IMR-90 (cell line): Measurements from ENCODE around the gene FAM234A. TPM values are rescaled to one million over a fixed set of nuclear protein-coding genes. Genes with fewer than 3 reads are reported as not detected.

Source experiments
- ATAC-seq: fragments of 200-7000 bp; cut with Tn5 transposase; 2 replicates; pipeline ENCODE4 v1.9.1; 2020; ENCODE audit warnings: low read depth, mild to moderate bottlenecking, moderate library complexity
- BruUV-seq: library from RNA; stranded (reverse); fragments of 400-500 nt; replicated peaks from 2 replicates; lab custom pipeline; 2021; lab: Mats Ljungman, UMichigan
- CTCF ChIA-PET: fragments of 300-600 bp; formaldehyde crosslinking; extraction: SDS; loops from one replicate; lab custom pipeline; 2021; ENCODE audit warnings: antibody characterized with exemption; lab: Yijun Ruan, JAX
- POLR2A ChIA-PET: fragments of 300-600 bp; sonication (Branson Sonifier 250); formaldehyde crosslinking; loops from one replicate; lab custom pipeline; 2022; ENCODE audit warnings: antibody characterized with exemption; ENCODE audit not compliant: unreplicated experiment; lab: Charles Lee
- DNase-seq: peaks from one replicate; pipeline ENCODE4 v3.0.0; 2013
- H2AFZ ChIP-seq: replicated peaks from 2 replicates; pipeline ENCODE3; 2013; ENCODE audit warnings: low read length, mild to moderate bottlenecking; ENCODE audit not compliant: poor library complexity
- H2AK5ac ChIP-seq: 2 replicates; pipeline ENCODE4 v1.6.1; 2013; ENCODE audit warnings: low read depth, low read length, inconsistent platforms
- H2AK9ac ChIP-seq: replicated peaks from 2 replicates; pipeline ENCODE3; 2013; ENCODE audit warnings: mild to moderate bottlenecking, low read depth, low read length, moderate library complexity; ENCODE audit not compliant: poor library complexity
- H2BK120ac ChIP-seq: 2 replicates; pipeline ENCODE4 v1.6.1; 2013; ENCODE audit warnings: low read depth, low read length, inconsistent platforms
- H2BK15ac ChIP-seq: 3 replicates; pipeline ENCODE4 v1.6.1; 2013; ENCODE audit warnings: low read depth, low read length, inconsistent platforms
- H2BK20ac ChIP-seq: 2 replicates; pipeline ENCODE4 v1.6.1; 2013; ENCODE audit warnings: low read depth, mild to moderate bottlenecking, inconsistent platforms, low read length, moderate library complexity
- H2BK5ac ChIP-seq: 2 replicates; pipeline ENCODE4 v1.6.1; 2013; ENCODE audit warnings: mild to moderate bottlenecking, low read depth, low read length, inconsistent platforms; ENCODE audit not compliant: poor library complexity, severe bottlenecking
- H3K14ac ChIP-seq: replicated peaks from 2 replicates; pipeline ENCODE4 v1.6.1; 2013; ENCODE audit warnings: low read depth, low read length, inconsistent platforms
- H3K18ac ChIP-seq: 2 replicates; pipeline ENCODE4 v1.6.1; 2013; ENCODE audit warnings: low read depth, low read length, control low read depth
- H3K23ac ChIP-seq: 2 replicates; pipeline ENCODE4 v1.6.1; 2013; ENCODE audit warnings: low read depth, low read length, inconsistent platforms
- H3K27ac ChIP-seq: 2 replicates; pipeline ENCODE4 v1.5.1; 2013; ENCODE audit warnings: mild to moderate bottlenecking, control low read depth, low read length; ENCODE audit not compliant: insufficient read depth
- H3K27me3 ChIP-seq: 2 replicates; pipeline ENCODE4 v1.6.1; 2013; ENCODE audit warnings: low read length; ENCODE audit not compliant: control insufficient read depth, insufficient read depth
- H3K36me3 ChIP-seq: 2 replicates; pipeline ENCODE4 v1.6.1; 2013; ENCODE audit warnings: low read length, mixed read lengths; ENCODE audit not compliant: control insufficient read depth, insufficient read depth
- H3K4ac ChIP-seq: 2 replicates; pipeline ENCODE4 v1.6.1; 2013; ENCODE audit warnings: low read depth, low read length, inconsistent platforms
- H3K4me1 ChIP-seq: 2 replicates; pipeline ENCODE4 v1.6.1; 2013; ENCODE audit warnings: low read length, mixed read lengths; ENCODE audit not compliant: control insufficient read depth, insufficient read depth
- H3K4me2 ChIP-seq: 2 replicates; pipeline ENCODE4 v1.6.1; 2013; ENCODE audit warnings: low read depth, mild to moderate bottlenecking, control low read depth, low read length, moderate library complexity
- H3K4me3 ChIP-seq: 2 replicates; pipeline ENCODE4 v1.5.1; 2013; ENCODE audit warnings: low read depth, mild to moderate bottlenecking, control low read depth, low read length, moderate library complexity; ENCODE audit not compliant: insufficient read depth
- H3K56ac ChIP-seq: 2 replicates; pipeline ENCODE4 v1.6.1; 2013; ENCODE audit warnings: low read length, inconsistent platforms; ENCODE audit not compliant: insufficient read depth; ENCODE audit errors: extremely low read depth
- H3K79me1 ChIP-seq, 2 experiments: 2 replicates each; pipeline ENCODE4 v1.6.1; 2013; ENCODE audit warnings: low read length in 2 of 2, inconsistent platforms in 1 of 2, low read depth in 1 of 2
- H3K9ac ChIP-seq: 2 replicates; pipeline ENCODE4 v1.6.1; 2013; ENCODE audit warnings: low read depth, low read length, control low read depth
- H3K9me1 ChIP-seq: 2 replicates; pipeline ENCODE4 v1.6.1; 2013; ENCODE audit warnings: low read length, inconsistent platforms; ENCODE audit not compliant: insufficient read depth
- H3K9me3 ChIP-seq: 2 replicates; pipeline ENCODE4 v1.6.1; 2013; ENCODE audit warnings: low read length; ENCODE audit not compliant: control insufficient read depth, insufficient read depth
- H4K20me1 ChIP-seq: 2 replicates; pipeline ENCODE4 v1.6.1; 2013; ENCODE audit warnings: low read length, inconsistent platforms; ENCODE audit not compliant: insufficient read depth
- H4K5ac ChIP-seq: 2 replicates; pipeline ENCODE4 v1.6.1; 2013; ENCODE audit warnings: mild to moderate bottlenecking, low read depth, low read length, control low read depth
- H4K8ac ChIP-seq, 2 experiments: 2 replicates each; pipeline ENCODE4 v1.6.1; 2013; ENCODE audit warnings: low read depth in 2 of 2, low read length in 2 of 2, control low read depth in 1 of 2, inconsistent platforms in 1 of 2
- H4K91ac ChIP-seq: 2 replicates; pipeline ENCODE4 v1.6.1; 2013; ENCODE audit warnings: low read depth, low read length, inconsistent platforms; ENCODE audit not compliant: insufficient read depth
- BHLHE40 ChIP-seq: fragments of 150-350 bp; IDR thresholded peaks from 2 replicates; pipeline ENCODE4 v1.6.1; 2016; ENCODE audit warnings: mild to moderate bottlenecking, low read depth, low read length
- CEBPB ChIP-seq: IDR thresholded peaks from 2 replicates; pipeline ENCODE4 v1.6.1; 2012; ENCODE audit warnings: low read depth, low read length, improper control_type of control experiment
- CHD1 ChIP-seq: IDR thresholded peaks from 2 replicates; pipeline ENCODE4 v1.6.1; 2012; ENCODE audit warnings: low read depth, low read length, improper control_type of control experiment
- CTCF ChIP-seq: conservative IDR thresholded peaks from 2 replicates; pipeline ENCODE4 v1.5.1; 2012; ENCODE audit warnings: mild to moderate bottlenecking, low read depth, low read length, improper control_type of control experiment
- ELK1 ChIP-seq: fragments of 150-350 bp; IDR thresholded peaks from 2 replicates; pipeline ENCODE4 v1.6.1; 2016; ENCODE audit warnings: low read depth, mild to moderate bottlenecking, low read length, moderate library complexity, borderline replicate concordance
- FOS ChIP-seq: fragments of 150-350 bp; IDR thresholded peaks from 2 replicates; pipeline ENCODE4 v1.6.1; 2016; ENCODE audit warnings: low read depth, low read length
- MXI1 ChIP-seq: IDR thresholded peaks from 2 replicates; pipeline ENCODE4 v1.6.1; 2012; ENCODE audit warnings: low read depth, mild to moderate bottlenecking, low read length, moderate library complexity, borderline replicate concordance
- NFE2L2 ChIP-seq: fragments of 150-350 bp; IDR thresholded peaks from 2 replicates; pipeline ENCODE4 v1.6.1; 2016; ENCODE audit warnings: low read depth, mild to moderate bottlenecking, low read length
- POLR2A ChIP-seq: IDR thresholded peaks from 2 replicates; pipeline ENCODE4 v1.6.1; 2012; ENCODE audit warnings: mild to moderate bottlenecking, low read depth, low read length
- RAD21 ChIP-seq: IDR thresholded peaks from 2 replicates; pipeline ENCODE4 v1.6.1; 2012; ENCODE audit warnings: low read length, improper control_type of control experiment
- RCOR1 ChIP-seq: IDR thresholded peaks from 2 replicates; pipeline ENCODE4 v1.6.1; 2012; ENCODE audit warnings: mild to moderate bottlenecking, low read length, improper control_type of control experiment; ENCODE audit not compliant: insufficient replicate concordance
- SMC3 ChIP-seq: fragments of 150-350 bp; IDR thresholded peaks from 2 replicates; pipeline ENCODE4 v1.6.1; 2016; ENCODE audit warnings: low read depth, mild to moderate bottlenecking, antibody characterized with exemption, low read length, moderate library complexity
- WGBS, 2 experiments: methylation state at CpG; one replicate each; pipeline versions ENCODE4 v1.1.5 to v1.1.7; 2013; ENCODE audit warnings: missing lambda C conversion rate in 2 of 2; ENCODE audit not compliant: insufficient read length in 1 of 2; ENCODE audit errors: extremely low coverage in 2 of 2; 5-methylcytosine and 5-hydroxymethylcytosine counted together
- dilution Hi-C: fragments of 300-500 bp; cut with HindIII; formaldehyde crosslinking; loops from one replicate; pipeline ENCODE4 v1.14.3; 2018; ENCODE audit warnings: low sequenced_read_pairs; ENCODE audit not compliant: unreplicated experiment
- in situ Hi-C: fragments of 300-500 bp; cut with MboI; formaldehyde crosslinking; loops from 3 replicates; pipeline ENCODE4 v1.14.3; 2019; ENCODE audit warnings: low sequenced_read_pairs, inconsistent platforms, mixed read lengths
- intact Hi-C: fragments of 100-400 bp; cut with micrococcal nuclease; formaldehyde crosslinking; loops from 2 replicates; pipeline ENCODE4 v1.10.0; 2022
- polyA plus RNA-seq, 3 experiments: library from polyadenylated mRNA; depleted of rRNA; stranded (reverse); fragments of >200 nt; gene quantifications; 2 replicates each; pipeline ENCODE4 v1.2.3, GENCODE V29; 2012; ENCODE audit warnings: low replicate concordance in 1 of 3
- total RNA-seq: library from RNA; depleted of rRNA; stranded (reverse); fragments of >200 nt; gene quantifications from 2 replicates; pipeline ENCODE4 v1.2.3, GENCODE V29; 2012

FAM234A gene
- total and polyA plus RNA-seq, 2 of the 4 experiments (the other 2 are of a cell fraction), result 30.3 to 64.2 TPM

DNA sequence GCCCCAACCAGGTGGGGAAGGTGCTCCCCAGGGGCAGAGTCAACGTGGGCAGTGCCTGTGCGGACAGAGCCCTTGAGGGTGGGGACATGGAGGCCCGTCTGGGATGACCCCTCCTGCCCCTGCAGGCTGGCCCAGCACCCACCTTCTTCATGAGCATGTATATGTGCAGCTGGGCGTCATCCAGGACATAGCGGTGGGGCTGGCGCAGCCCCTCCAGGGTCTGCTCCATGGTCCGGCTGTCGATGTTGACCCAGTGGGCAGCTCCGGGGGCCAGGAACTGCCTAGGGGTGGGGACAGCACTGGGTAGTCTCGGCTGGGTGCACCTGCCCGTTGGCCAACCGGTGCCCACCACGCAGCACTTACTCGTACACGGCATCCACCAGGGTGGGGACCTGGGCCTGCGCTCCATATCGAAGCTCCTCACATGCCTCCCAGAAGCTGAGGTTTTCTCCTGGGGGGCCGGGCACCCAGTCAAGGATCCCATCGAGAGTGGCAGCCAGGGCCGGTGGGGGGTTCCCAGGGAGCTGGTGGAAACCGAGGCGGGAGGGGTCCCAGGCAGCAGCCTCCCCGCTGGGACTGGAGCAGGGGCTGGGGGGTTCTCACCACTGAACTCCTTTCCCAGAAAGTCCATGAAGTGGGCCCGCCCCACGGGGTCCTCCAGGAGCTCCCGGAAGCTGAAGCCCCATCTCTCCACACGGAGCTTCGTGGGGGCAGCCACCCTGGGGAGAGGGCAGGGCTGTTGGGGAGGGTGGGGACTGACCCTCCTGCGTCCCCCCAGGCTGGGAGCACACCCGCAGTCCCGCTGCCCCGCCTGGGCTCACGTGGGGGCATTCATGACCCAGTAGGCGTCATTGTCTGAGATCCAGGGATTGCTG lies 36.0 kb downstream of the FAM234A start:
- no peak overlapping the region for H3K18ac ChIP-seq
- no peak overlapping the region for H2AK5ac ChIP-seq
- no peak overlapping the region for H3K4me2 ChIP-seq
- no peak overlapping the region for H3K14ac ChIP-seq
- no peak overlapping the region for H3K9ac ChIP-seq
- H3K4me3 ChIP-seq, result no peak overlapping the region
- no peak overlapping the region for H3K56ac ChIP-seq
- H3K79me1 ChIP-seq, result no peaks in the 10 kb centered on the region
- TF ChIP-seq BHLHE40, result no peak
- no peak for TF ChIP-seq CHD1
- TF ChIP-seq CEBPB, result no peak
- no peak for TF ChIP-seq FOS
- no peak for TF ChIP-seq MXI1
- no peak for TF ChIP-seq ELK1
- no peak for TF ChIP-seq RCOR1
- TF ChIP-seq POLR2A, result no peak
- no peak for TF ChIP-seq NFE2L2
- TF ChIP-seq SMC3, result no peak
- no peak for TF ChIP-seq CTCF
- no peak for TF ChIP-seq RAD21
- H3K27me3 ChIP-seq, result peaks cover 12% of the 10 kb centered on the region; the same call in 1 of the 2 replicates
- H3K36me3 ChIP-seq, result no peaks in the 10 kb centered on the region
- no TSS peak for BruUV-seq
- H4K5ac ChIP-seq, result no peak overlapping the region
- H2AK9ac ChIP-seq, result no peak overlapping the region
- in situ Hi-C loops (no loop called here), intact Hi-C loops (no loop called here), dilution Hi-C loops (no loop called here)
- 86% methylated on average over 10 of the region's 34 CpGs; no CpG with 5 or more reads in 1 of the 2 experiments for WGBS, 2 experiments
- no peak overlapping the region for H2BK5ac ChIP-seq
- no peak overlapping the region for H2BK20ac ChIP-seq
- no peaks in the 10 kb centered on the region for H3K9me3 ChIP-seq
- ChIA-PET CTCF (no interaction called here), POLR2A (no interaction called here)
- peaks cover 3% of the 10 kb centered on the region for H3K9me1 ChIP-seq
- no peak overlapping the region for H3K23ac ChIP-seq
- DNase-seq, result no peak
- no peak overlapping the region for H2BK15ac ChIP-seq
- H3K4ac ChIP-seq, result no peak overlapping the region
- no peak overlapping the region for H3K27ac ChIP-seq
- no peak overlapping the region for H2BK120ac ChIP-seq
- no peak overlapping the region for H4K91ac ChIP-seq
- no peak overlapping the region for H4K8ac ChIP-seq
- no peaks in the 10 kb centered on the region for H4K20me1 ChIP-seq
- no peak overlapping the region for H2AFZ ChIP-seq
- no peak for ATAC-seq
- peaks cover 3% of the 10 kb centered on the region; the same call in 1 of the 2 replicates for H3K4me1 ChIP-seq
